Right lobe of liver (tissue), 4 donors: ENCODE results near the gene CCDC122.

Experiments
- POLR2A ChIP-seq: fragments of 450-650 bp; IDR thresholded peaks from one replicate; pipeline ENCODE4 v1.6.1; 2017; ENCODE audit warnings: antibody characterized with exemption, mild to moderate bottlenecking
- TF ChIP-seq, protein P1 (sequence below), 4 donors: fragments of 200-600 bp in 3 of 4; fragments of 450-650 bp in 1 of 4; IDR thresholded peaks; one replicate each; pipeline versions ENCODE4 v1.5.1 to v1.8.0; 2016 to 2022; ENCODE audit warnings: antibody characterized with exemption in 4 of 4, mild to moderate bottlenecking in 2 of 4
- donor health status: DM: no; HTN: no; CAD: no.
- donor health status: DM: no; HTN: no; CAD: no.
- donor health status: DM: no; HTN: yes; CAD: no.

- TF ChIP-seq, protein P1, sequence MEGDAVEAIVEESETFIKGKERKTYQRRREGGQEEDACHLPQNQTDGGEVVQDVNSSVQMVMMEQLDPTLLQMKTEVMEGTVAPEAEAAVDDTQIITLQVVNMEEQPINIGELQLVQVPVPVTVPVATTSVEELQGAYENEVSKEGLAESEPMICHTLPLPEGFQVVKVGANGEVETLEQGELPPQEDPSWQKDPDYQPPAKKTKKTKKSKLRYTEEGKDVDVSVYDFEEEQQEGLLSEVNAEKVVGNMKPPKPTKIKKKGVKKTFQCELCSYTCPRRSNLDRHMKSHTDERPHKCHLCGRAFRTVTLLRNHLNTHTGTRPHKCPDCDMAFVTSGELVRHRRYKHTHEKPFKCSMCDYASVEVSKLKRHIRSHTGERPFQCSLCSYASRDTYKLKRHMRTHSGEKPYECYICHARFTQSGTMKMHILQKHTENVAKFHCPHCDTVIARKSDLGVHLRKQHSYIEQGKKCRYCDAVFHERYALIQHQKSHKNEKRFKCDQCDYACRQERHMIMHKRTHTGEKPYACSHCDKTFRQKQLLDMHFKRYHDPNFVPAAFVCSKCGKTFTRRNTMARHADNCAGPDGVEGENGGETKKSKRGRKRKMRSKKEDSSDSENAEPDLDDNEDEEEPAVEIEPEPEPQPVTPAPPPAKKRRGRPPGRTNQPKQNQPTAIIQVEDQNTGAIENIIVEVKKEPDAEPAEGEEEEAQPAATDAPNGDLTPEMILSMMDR (IDR thresholded peaks at IDR 0.05) = no peak
- TF ChIP-seq POLR2A = no peak
Observed at GRCh38 chr13:43879755-43880181, 228 bp upstream of the CCDC122 start, which contains the start of gene LACC1.
